Measurements from ENCODE around the gene KCNQ5.

KCNQ5 gene

GRCh38 chr6:72624557-72625160 is 2.8 kb downstream of the KCNQ5 start:
- peaks cover 31% of the 10 kb centered on the region for H3K36me3 Mint-ChIP-seq (ENCODE audit: low read depth)
- peak overlapping the region; percentile 95 for H3K4me3 Mint-ChIP-seq
- H3K4me1 Mint-ChIP-seq, result peaks cover 66% of the 10 kb centered on the region
- H3K9me3 Mint-ChIP-seq, result no peaks in the 10 kb centered on the region
- H3K27me3 Mint-ChIP-seq, result no peaks in the 10 kb centered on the region
- DNase-seq, result no peak
- peak overlapping the region; percentile 49 for H3K27ac Mint-ChIP-seq
- ATAC-seq, result no peak

GRCh38 chr6:72626126-72626525 is 4.3 kb downstream of the KCNQ5 start:
- no peaks in the 10 kb centered on the region for H3K27me3 Mint-ChIP-seq
- peaks cover 6% of the 10 kb centered on the region for H3K9me3 Mint-ChIP-seq
- peak; percentile 41 for ATAC-seq
- peaks cover 37% of the 10 kb centered on the region for H3K36me3 Mint-ChIP-seq (ENCODE audit: low read depth)
- peak; percentile 8 for DNase-seq
- H3K27ac Mint-ChIP-seq, result peak overlapping the region; percentile 78
- peak overlapping the region; percentile 2 for H3K4me3 Mint-ChIP-seq
- H3K4me1 Mint-ChIP-seq, result peaks cover 54% of the 10 kb centered on the region

- no peak overlapping the region for H3K4me3 Mint-ChIP-seq
These were observed 5.7 kb downstream of the KCNQ5 start for GRCh38 chr6:72627539-72627938.

GRCh38 chr6:72631480-72631879 is 9.6 kb downstream of the KCNQ5 start:
- Mint-ChIP-seq H3K27ac (no peak overlapping the region), H3K9me3 (peaks cover 12% of the 10 kb centered on the region), H3K27me3 (no peaks in the 10 kb centered on the region), H3K36me3 (ENCODE audit: low read depth) (peaks cover 35% of the 10 kb centered on the region), H3K4me3 (no peak overlapping the region), H3K4me1 (peaks cover 32% of the 10 kb centered on the region)
- DNase-seq (no peak), ATAC-seq (no peak)

More at GRCh38 chr6:72627539-72627938, 5.7 kb downstream of the KCNQ5 start:
- no peaks in the 10 kb centered on the region for H3K27me3 Mint-ChIP-seq
- peaks cover 8% of the 10 kb centered on the region for H3K9me3 Mint-ChIP-seq
- H3K27ac Mint-ChIP-seq, result no peak overlapping the region
- H3K36me3 Mint-ChIP-seq (ENCODE audit: low read depth), result peaks cover 46% of the 10 kb centered on the region
- ATAC-seq, result no peak
- DNase-seq, result no peak
- peaks cover 53% of the 10 kb centered on the region for H3K4me1 Mint-ChIP-seq

- Mint-ChIP-seq H3K9me3 (peaks cover 11% of the 10 kb centered on the region), H3K36me3 (ENCODE audit: low read depth) (peaks cover 25% of the 10 kb centered on the region), H3K4me1 (peaks cover 22% of the 10 kb centered on the region), H3K27me3 (no peaks in the 10 kb centered on the region), H3K4me3 (no peak overlapping the region), H3K27ac (no peak overlapping the region)
- ATAC-seq (no peak), DNase-seq (no peak)
These were observed 13.8 kb downstream of the KCNQ5 start for GRCh38 chr6:72635636-72636035.

- H3K36me3 Mint-ChIP-seq (ENCODE audit: low read depth), result peaks cover 23% of the 10 kb centered on the region
- peaks cover 25% of the 10 kb centered on the region for H3K4me1 Mint-ChIP-seq
- ATAC-seq, result no peak
- no peaks in the 10 kb centered on the region for H3K27me3 Mint-ChIP-seq
- DNase-seq, result no peak
- no peak overlapping the region for H3K4me3 Mint-ChIP-seq
- no peak overlapping the region for H3K27ac Mint-ChIP-seq
- H3K9me3 Mint-ChIP-seq, result peaks cover 5% of the 10 kb centered on the region
These were observed 14.4 kb downstream of the KCNQ5 start for GRCh38 chr6:72636215-72636614.

- H3K4me3 Mint-ChIP-seq, result no peak overlapping the region
- peaks cover 5% of the 10 kb centered on the region for H3K9me3 Mint-ChIP-seq
- ATAC-seq (no peak), DNase-seq (no peak)
- no peaks in the 10 kb centered on the region for H3K27me3 Mint-ChIP-seq
- H3K4me1 Mint-ChIP-seq, result peaks cover 27% of the 10 kb centered on the region
- peaks cover 19% of the 10 kb centered on the region for H3K36me3 Mint-ChIP-seq (ENCODE audit: low read depth)
- H3K27ac Mint-ChIP-seq, result no peak overlapping the region
These were observed 14.9 kb downstream of the KCNQ5 start for GRCh38 chr6:72636786-72637185.

- Mint-ChIP-seq H3K27ac (no peak overlapping the region), H3K4me1 (peaks cover 36% of the 10 kb centered on the region), H3K36me3 (ENCODE audit: low read depth) (peaks cover 15% of the 10 kb centered on the region), H3K4me3 (no peak overlapping the region), H3K27me3 (no peaks in the 10 kb centered on the region), H3K9me3 (no peaks in the 10 kb centered on the region)
- no peak for ATAC-seq
- no peak for DNase-seq
These were observed 18.2 kb downstream of the KCNQ5 start for GRCh38 chr6:72639920-72640614.

- Mint-ChIP-seq H3K4me1 (peaks cover 34% of the 10 kb centered on the region), H3K27me3 (no peaks in the 10 kb centered on the region), H3K9me3 (no peaks in the 10 kb centered on the region), H3K27ac (no peak overlapping the region), H3K36me3 (ENCODE audit: low read depth) (peaks cover 16% of the 10 kb centered on the region), H3K4me3 (no peak overlapping the region)
- ATAC-seq (no peak), DNase-seq (no peak)
These were observed 18.7 kb downstream of the KCNQ5 start for GRCh38 chr6:72640615-72640930.

- Mint-ChIP-seq H3K4me3 (no peak overlapping the region), H3K4me1 (peaks cover 25% of the 10 kb centered on the region), H3K27ac (no peak overlapping the region), H3K36me3 (ENCODE audit: low read depth) (peaks cover 23% of the 10 kb centered on the region), H3K9me3 (no peaks in the 10 kb centered on the region), H3K27me3 (no peaks in the 10 kb centered on the region)
- DNase-seq (no peak), ATAC-seq (no peak)
These were observed 20.6 kb downstream of the KCNQ5 start for GRCh38 chr6:72642435-72642834.

GRCh38 chr6:72643214-72643613 is 21.4 kb downstream of the KCNQ5 start:
- no peak for DNase-seq
- Mint-ChIP-seq H3K27me3 (no peaks in the 10 kb centered on the region), H3K27ac (no peak overlapping the region), H3K4me1 (peaks cover 25% of the 10 kb centered on the region), H3K36me3 (ENCODE audit: low read depth) (peaks cover 24% of the 10 kb centered on the region), H3K9me3 (no peaks in the 10 kb centered on the region), H3K4me3 (no peak overlapping the region)
- no peak for ATAC-seq

GRCh38 chr6:72646604-72647485 is 25.0 kb downstream of the KCNQ5 start:
- Mint-ChIP-seq H3K4me3 (no peak overlapping the region), H3K27ac (no peak overlapping the region), H3K36me3 (ENCODE audit: low read depth) (peaks cover 18% of the 10 kb centered on the region), H3K9me3 (no peaks in the 10 kb centered on the region), H3K4me1 (peaks cover 47% of the 10 kb centered on the region), H3K27me3 (no peaks in the 10 kb centered on the region)
- ATAC-seq, result no peak
- no peak for DNase-seq

GRCh38 chr6:72647489-72647888 is 25.6 kb downstream of the KCNQ5 start:
- H3K36me3 Mint-ChIP-seq (ENCODE audit: low read depth), result peaks cover 18% of the 10 kb centered on the region
- no peaks in the 10 kb centered on the region for H3K27me3 Mint-ChIP-seq
- ATAC-seq (no peak), DNase-seq (no peak)
- H3K27ac Mint-ChIP-seq, result no peak overlapping the region
- H3K4me3 Mint-ChIP-seq, result no peak overlapping the region
- H3K9me3 Mint-ChIP-seq, result no peaks in the 10 kb centered on the region
- H3K4me1 Mint-ChIP-seq, result peaks cover 48% of the 10 kb centered on the region

GRCh38 chr6:72649032-72649984 is 27.4 kb downstream of the KCNQ5 start:
- H3K27ac Mint-ChIP-seq, result peak overlapping the region; percentile 82
- H3K4me1 Mint-ChIP-seq, result peaks cover 55% of the 10 kb centered on the region
- ATAC-seq (peak; percentile 89), DNase-seq (no peak)
- peaks cover 15% of the 10 kb centered on the region for H3K36me3 Mint-ChIP-seq (ENCODE audit: low read depth)
- H3K9me3 Mint-ChIP-seq, result no peaks in the 10 kb centered on the region
- H3K4me3 Mint-ChIP-seq, result no peak overlapping the region
- H3K27me3 Mint-ChIP-seq, result no peaks in the 10 kb centered on the region
